ENCODE results near the gene ANTXRL. TPM values are rescaled to one million over a fixed set of nuclear protein-coding genes. Genes with fewer than 3 reads are reported as not detected.

Gene ANTXRL
- total RNA-seq, 1 donor from 2014 or later, result not detected

GRCh38 chr10:46288601-46289206, 1.9 kb downstream of the ANTXRL start:
- peaks cover 8% of the 10 kb centered on the region for H3K27me3 ChIP-seq (ENCODE audit: insufficient read depth, low read length)
- H3K4me3 ChIP-seq (ENCODE audit: insufficient read depth, low read depth, low read length), result no peak overlapping the region
- H3K27ac ChIP-seq (ENCODE audit: low read depth, low read length), result no peak overlapping the region
- H3K27ac Mint-ChIP-seq (ENCODE audit: unreplicated experiment), result no peak overlapping the region
- peaks cover 36% of the 10 kb centered on the region for H3K27me3 Mint-ChIP-seq (ENCODE audit: low read depth, unreplicated experiment)
- no peaks in the 10 kb centered on the region for H3K36me3 ChIP-seq (ENCODE audit: insufficient read depth, low read length)
- H3K9me3 Mint-ChIP-seq (ENCODE audit: unreplicated experiment), result peaks cover 6% of the 10 kb centered on the region
- no peak overlapping the region for H3K9ac ChIP-seq (ENCODE audit: low read length)
- TF ChIP-seq EZH2 (IDR thresholded peaks at IDR 0.05; ENCODE audit: insufficient read depth, low read length) (no peak), CTCF (IDR thresholded peaks at IDR 0.05; ENCODE audit: insufficient read depth, low read depth, low read length) (no peak)
- FAIRE-seq, result no peak
- peaks cover 3% of the 10 kb centered on the region for H3K4me1 ChIP-seq (ENCODE audit: insufficient read depth, low read length)
- no peak for DNase-seq (ENCODE audit: low read depth)
- no peak overlapping the region for H3K4me2 ChIP-seq (ENCODE audit: low read length)
- H4K20me1 ChIP-seq (ENCODE audit: insufficient read depth, low read length), result no peaks in the 10 kb centered on the region
- no peak overlapping the region for H2AFZ ChIP-seq (ENCODE audit: low read depth, low read length)
- no peak overlapping the region for H3K4me3 Mint-ChIP-seq (ENCODE audit: unreplicated experiment)
- no peaks in the 10 kb centered on the region for H3K9me3 ChIP-seq (ENCODE audit: insufficient read depth, low read depth, low read length)
- no peaks in the 10 kb centered on the region for H3K79me2 ChIP-seq (ENCODE audit: insufficient read depth, low read length)
- H3K36me3 Mint-ChIP-seq (ENCODE audit: low read depth, unreplicated experiment), result peaks cover 2% of the 10 kb centered on the region
- peaks cover 5% of the 10 kb centered on the region for H3K4me1 Mint-ChIP-seq (ENCODE audit: low read depth, unreplicated experiment)

- H3K9me3 Mint-ChIP-seq (ENCODE audit: unreplicated experiment), result peaks cover 4% of the 10 kb centered on the region
- no peak for FAIRE-seq
- no peak overlapping the region for H2AFZ ChIP-seq (ENCODE audit: low read depth, low read length)
Observed at GRCh38 chr10:46289209-46289810, 2.5 kb downstream of the ANTXRL start.

More at GRCh38 chr10:46289209-46289810, 2.5 kb downstream of the ANTXRL start:
- TF ChIP-seq CTCF (IDR thresholded peaks at IDR 0.05; ENCODE audit: insufficient read depth, low read depth, low read length) (no peak), EZH2 (IDR thresholded peaks at IDR 0.05; ENCODE audit: insufficient read depth, low read length) (no peak)
- Histone ChIP-seq H3K36me3 (ENCODE audit: insufficient read depth, low read length) (no peaks in the 10 kb centered on the region), H3K4me1 (ENCODE audit: insufficient read depth, low read length) (peaks cover under 1% of the 10 kb centered on the region), H3K9me3 (ENCODE audit: insufficient read depth, low read depth, low read length) (no peaks in the 10 kb centered on the region), H3K27ac (ENCODE audit: low read depth, low read length) (no peak overlapping the region), H3K79me2 (ENCODE audit: insufficient read depth, low read length) (no peaks in the 10 kb centered on the region), H3K27me3 (ENCODE audit: insufficient read depth, low read length) (peaks cover 4% of the 10 kb centered on the region), H3K9ac (ENCODE audit: low read length) (no peak overlapping the region), H3K4me2 (ENCODE audit: low read length) (no peak overlapping the region), H3K4me3 (ENCODE audit: insufficient read depth, low read depth, low read length) (no peak overlapping the region), H4K20me1 (ENCODE audit: insufficient read depth, low read length) (no peaks in the 10 kb centered on the region)
- H3K4me3 Mint-ChIP-seq (ENCODE audit: unreplicated experiment), result no peak overlapping the region
- no peaks in the 10 kb centered on the region for H3K4me1 Mint-ChIP-seq (ENCODE audit: low read depth, unreplicated experiment)
- no peak for DNase-seq (ENCODE audit: low read depth)
- H3K27me3 Mint-ChIP-seq (ENCODE audit: low read depth, unreplicated experiment), result peaks cover 32% of the 10 kb centered on the region
- H3K27ac Mint-ChIP-seq (ENCODE audit: unreplicated experiment), result no peak overlapping the region
- peaks cover 2% of the 10 kb centered on the region for H3K36me3 Mint-ChIP-seq (ENCODE audit: low read depth, unreplicated experiment)

Measured in astrocyte (in vitro differentiated cells and primary cell).